Neural cell (in vitro differentiated cells): Measurements from ENCODE around the gene CC2D1A.

Experiments used
- EP300 ChIP-seq: fragments of 450-650 bp; conservative IDR thresholded peaks from 2 replicates; pipeline ENCODE4 v1.6.1; 2014; ENCODE audit warnings: antibody characterized with exemption, mild to moderate bottlenecking, moderate library complexity; ENCODE audit not compliant: poor library complexity, severe bottlenecking
- EZH2 ChIP-seq: fragments of 200-600, 300-800 bp; shearing (Covaris generic), sonication (generic); IDR thresholded peaks from 2 replicates; pipeline ENCODE4 v1.6.1; 2014; ENCODE audit warnings: antibody characterized with exemption, low read length, borderline replicate concordance, mild to moderate bottlenecking; ENCODE audit not compliant: insufficient read depth, poor library complexity, severe bottlenecking
- MXI1 ChIP-seq: fragments of 450-650 bp; conservative IDR thresholded peaks from 2 replicates; pipeline ENCODE4 v1.6.1; 2014; ENCODE audit warnings: antibody characterized with exemption, mild to moderate bottlenecking; ENCODE audit not compliant: poor library complexity, severe bottlenecking
- POLR2AphosphoS5 ChIP-seq: IDR thresholded peaks from 2 replicates; pipeline ENCODE4 v1.6.1; 2012
- RAD21 ChIP-seq: fragments of 450-650 bp; conservative IDR thresholded peaks from 2 replicates; pipeline ENCODE4 v1.6.1; 2014; ENCODE audit warnings: antibody characterized with exemption, mild to moderate bottlenecking, moderate library complexity
- SMC3 ChIP-seq: fragments of 450-650 bp; conservative IDR thresholded peaks from 2 replicates; pipeline ENCODE4 v1.6.1; 2014; ENCODE audit warnings: antibody characterized with exemption, mild to moderate bottlenecking, moderate library complexity; ENCODE audit not compliant: poor library complexity
- TAF1 ChIP-seq: IDR thresholded peaks from 2 replicates; pipeline ENCODE4 v1.6.1; 2012; ENCODE audit warnings: low read depth
- TF ChIP-seq, protein P1 (sequence below): IDR thresholded peaks from 2 replicates; pipeline ENCODE4 v1.6.1; 2012; ENCODE audit warnings: borderline replicate concordance
- TF ChIP-seq, protein P2 (sequence below): fragments of 450-650 bp; IDR thresholded peaks from 2 replicates; pipeline ENCODE4 v1.5.1; 2014; ENCODE audit warnings: antibody characterized with exemption, mild to moderate bottlenecking, moderate library complexity; ENCODE audit not compliant: poor library complexity, severe bottlenecking

DNA sequence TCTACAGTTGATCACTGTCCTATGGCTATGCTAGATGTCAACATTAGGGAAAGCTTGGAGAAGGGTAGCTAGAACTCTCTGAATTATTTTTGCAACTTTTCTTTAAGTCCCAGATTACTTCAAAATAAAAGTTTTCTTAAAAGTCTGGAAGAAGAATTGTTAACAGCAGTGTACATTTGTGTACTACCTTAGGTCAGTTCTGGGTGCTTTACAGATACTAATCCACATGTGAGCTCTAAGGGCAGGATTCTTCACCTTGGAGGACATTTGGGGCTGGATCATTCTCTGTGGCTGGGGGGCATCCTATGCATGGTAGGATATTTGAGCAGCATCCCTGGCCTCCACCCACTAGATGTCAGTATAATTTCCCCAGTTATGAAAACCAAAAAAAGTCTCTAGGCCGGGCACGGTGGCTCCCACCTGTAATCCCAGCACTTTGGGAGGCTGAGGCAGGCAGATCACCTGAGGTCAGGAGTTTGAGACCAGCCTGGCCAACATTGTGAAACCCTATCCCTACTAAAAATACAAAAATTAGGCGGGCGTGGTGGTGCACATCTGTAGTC is 2.9 kb upstream of the CC2D1A start:
- TF ChIP-seq, protein P1, sequence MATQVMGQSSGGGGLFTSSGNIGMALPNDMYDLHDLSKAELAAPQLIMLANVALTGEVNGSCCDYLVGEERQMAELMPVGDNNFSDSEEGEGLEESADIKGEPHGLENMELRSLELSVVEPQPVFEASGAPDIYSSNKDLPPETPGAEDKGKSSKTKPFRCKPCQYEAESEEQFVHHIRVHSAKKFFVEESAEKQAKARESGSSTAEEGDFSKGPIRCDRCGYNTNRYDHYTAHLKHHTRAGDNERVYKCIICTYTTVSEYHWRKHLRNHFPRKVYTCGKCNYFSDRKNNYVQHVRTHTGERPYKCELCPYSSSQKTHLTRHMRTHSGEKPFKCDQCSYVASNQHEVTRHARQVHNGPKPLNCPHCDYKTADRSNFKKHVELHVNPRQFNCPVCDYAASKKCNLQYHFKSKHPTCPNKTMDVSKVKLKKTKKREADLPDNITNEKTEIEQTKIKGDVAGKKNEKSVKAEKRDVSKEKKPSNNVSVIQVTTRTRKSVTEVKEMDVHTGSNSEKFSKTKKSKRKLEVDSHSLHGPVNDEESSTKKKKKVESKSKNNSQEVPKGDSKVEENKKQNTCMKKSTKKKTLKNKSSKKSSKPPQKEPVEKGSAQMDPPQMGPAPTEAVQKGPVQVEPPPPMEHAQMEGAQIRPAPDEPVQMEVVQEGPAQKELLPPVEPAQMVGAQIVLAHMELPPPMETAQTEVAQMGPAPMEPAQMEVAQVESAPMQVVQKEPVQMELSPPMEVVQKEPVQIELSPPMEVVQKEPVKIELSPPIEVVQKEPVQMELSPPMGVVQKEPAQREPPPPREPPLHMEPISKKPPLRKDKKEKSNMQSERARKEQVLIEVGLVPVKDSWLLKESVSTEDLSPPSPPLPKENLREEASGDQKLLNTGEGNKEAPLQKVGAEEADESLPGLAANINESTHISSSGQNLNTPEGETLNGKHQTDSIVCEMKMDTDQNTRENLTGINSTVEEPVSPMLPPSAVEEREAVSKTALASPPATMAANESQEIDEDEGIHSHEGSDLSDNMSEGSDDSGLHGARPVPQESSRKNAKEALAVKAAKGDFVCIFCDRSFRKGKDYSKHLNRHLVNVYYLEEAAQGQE = no peak
- TF ChIP-seq, protein P2, sequence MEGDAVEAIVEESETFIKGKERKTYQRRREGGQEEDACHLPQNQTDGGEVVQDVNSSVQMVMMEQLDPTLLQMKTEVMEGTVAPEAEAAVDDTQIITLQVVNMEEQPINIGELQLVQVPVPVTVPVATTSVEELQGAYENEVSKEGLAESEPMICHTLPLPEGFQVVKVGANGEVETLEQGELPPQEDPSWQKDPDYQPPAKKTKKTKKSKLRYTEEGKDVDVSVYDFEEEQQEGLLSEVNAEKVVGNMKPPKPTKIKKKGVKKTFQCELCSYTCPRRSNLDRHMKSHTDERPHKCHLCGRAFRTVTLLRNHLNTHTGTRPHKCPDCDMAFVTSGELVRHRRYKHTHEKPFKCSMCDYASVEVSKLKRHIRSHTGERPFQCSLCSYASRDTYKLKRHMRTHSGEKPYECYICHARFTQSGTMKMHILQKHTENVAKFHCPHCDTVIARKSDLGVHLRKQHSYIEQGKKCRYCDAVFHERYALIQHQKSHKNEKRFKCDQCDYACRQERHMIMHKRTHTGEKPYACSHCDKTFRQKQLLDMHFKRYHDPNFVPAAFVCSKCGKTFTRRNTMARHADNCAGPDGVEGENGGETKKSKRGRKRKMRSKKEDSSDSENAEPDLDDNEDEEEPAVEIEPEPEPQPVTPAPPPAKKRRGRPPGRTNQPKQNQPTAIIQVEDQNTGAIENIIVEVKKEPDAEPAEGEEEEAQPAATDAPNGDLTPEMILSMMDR = peak; percentile 37
- TF ChIP-seq RAD21 (no peak), TAF1 (no peak), EP300 (no peak), SMC3 (no peak), EZH2 (no peak), POLR2AphosphoS5 (no peak), MXI1 (no peak)
